Glomerular visceral epithelial cell (primary cell): ENCODE data around the gene KRTAP10-7.
"Not testable (repeated sequence)": the region's sequence is repeated elsewhere in the genome, so short reads cannot be mapped to it uniquely, and the experiment has no call there.

Experiments
- DNase-seq: peaks from one replicate; pipeline ENCODE4 v3.0.0-alpha.2; 2016; ENCODE audit errors: extremely low spot score

Gene KRTAP10-7

GRCh38 chr21:44600118-44600978 lies at the start of gene KRTAP10-7:
TSS of gene KRTAP10-7 (plus strand) at chr21:44600597. CDS start at chr21:44600622, 25 bp downstream.
- not testable (repeated sequence) for DNase-seq

GRCh38 chr21:44550807-44551206 lies 49.6 kb upstream of the KRTAP10-7 start:
- DNase-seq = no peak

- DNase-seq = no peak
These were observed 48.9 kb upstream of the KRTAP10-7 start, which contains the start of gene KRTAP10-2 for GRCh38 chr21:44551340-44551961. TSS of gene KRTAP10-2 (minus strand) at chr21:44551505. CDS start at chr21:44551458, 47 bp downstream.

- DNase-seq = no peak
These were observed 48.3 kb upstream of the KRTAP10-7 start for GRCh38 chr21:44552136-44552535.

GRCh38 chr21:44552681-44553080 lies 47.7 kb upstream of the KRTAP10-7 start:
- no peak for DNase-seq

GRCh38 chr21:44555200-44555875 lies 45.1 kb upstream of the KRTAP10-7 start:
- no peak for DNase-seq

GRCh38 chr21:44556879-44557278 lies 43.5 kb upstream of the KRTAP10-7 start:
- DNase-seq = no peak

GRCh38 chr21:44557491-44558328 lies 42.7 kb upstream of the KRTAP10-7 start:
- DNase-seq = no peak

- not testable (repeated sequence) for DNase-seq
These were observed 42.1 kb upstream of the KRTAP10-7 start for GRCh38 chr21:44558329-44558675.

GRCh38 chr21:44558695-44559094 lies 41.7 kb upstream of the KRTAP10-7 start, which contains the start of gene KRTAP10-3:
TSS of gene KRTAP10-3 (minus strand) at chr21:44558795. CDS start at chr21:44558715, 80 bp downstream.
- DNase-seq = no peak

GRCh38 chr21:44564099-44564498 lies 36.3 kb upstream of the KRTAP10-7 start:
- no peak for DNase-seq

GRCh38 chr21:44564886-44565598 lies 35.4 kb upstream of the KRTAP10-7 start:
- no peak for DNase-seq

- no peak for DNase-seq
These were observed 34.0 kb upstream of the KRTAP10-7 start for GRCh38 chr21:44566403-44566802.

- no peak for DNase-seq
These were observed 32.8 kb upstream of the KRTAP10-7 start for GRCh38 chr21:44567481-44568171.

GRCh38 chr21:44568261-44568660 lies 32.1 kb upstream of the KRTAP10-7 start:
- no peak for DNase-seq

GRCh38 chr21:44568667-44569556 lies 31.5 kb upstream of the KRTAP10-7 start:
- DNase-seq = no peak

- DNase-seq = no peak
These were observed 30.4 kb upstream of the KRTAP10-7 start for GRCh38 chr21:44569861-44570517.

- no peak for DNase-seq
These were observed 29.1 kb upstream of the KRTAP10-7 start for GRCh38 chr21:44571296-44571695.
